HEK293T (cell line): ENCODE results near the gene MND1.

ENCODE experiments used
- ARNT ChIP-seq: fragments of 450-650 bp; IDR thresholded peaks from 2 replicates; pipeline ENCODE4 v1.6.1; 2017; ENCODE audit warnings: mild to moderate bottlenecking
- BHLHE40 ChIP-seq: fragments of 450-650 bp; IDR thresholded peaks from 2 replicates; pipeline ENCODE4 v1.6.1; 2016; ENCODE audit warnings: mild to moderate bottlenecking, moderate library complexity, borderline replicate concordance
- ELF4 ChIP-seq: fragments of 450-650 bp; IDR thresholded peaks from 2 replicates; pipeline ENCODE4 v1.6.1; 2017; ENCODE audit warnings: antibody characterized with exemption
- FOXA1 ChIP-seq: fragments of 450-650 bp; IDR thresholded peaks from 2 replicates; pipeline ENCODE4 v1.6.1; 2016; ENCODE audit warnings: mild to moderate bottlenecking
- FOXK2 ChIP-seq: fragments of 450-650 bp; IDR thresholded peaks from 2 replicates; pipeline ENCODE4 v1.6.1; 2016; ENCODE audit warnings: mild to moderate bottlenecking
- FOXM1 ChIP-seq: fragments of 450-650 bp; IDR thresholded peaks from 2 replicates; pipeline ENCODE4 v1.6.1; 2017; ENCODE audit warnings: mild to moderate bottlenecking, borderline replicate concordance
- HDGF ChIP-seq: fragments of 450-650 bp; IDR thresholded peaks from 2 replicates; pipeline ENCODE4 v1.6.1; 2017; ENCODE audit warnings: antibody characterized with exemption, borderline replicate concordance
- LEF1 ChIP-seq: fragments of 450-650 bp; IDR thresholded peaks from 2 replicates; pipeline ENCODE4 v1.6.1; 2017; ENCODE audit warnings: mild to moderate bottlenecking, borderline replicate concordance
- SP1 ChIP-seq: fragments of 450-650 bp; IDR thresholded peaks from 2 replicates; pipeline ENCODE4 v1.6.1; 2017
- SUZ12 ChIP-seq: fragments of 450-650 bp; IDR thresholded peaks from 2 replicates; pipeline ENCODE4 v1.6.1; 2016; ENCODE audit warnings: mild to moderate bottlenecking
- TARDBP ChIP-seq: fragments of 450-650 bp; IDR thresholded peaks from 2 replicates; pipeline ENCODE4 v1.6.1; 2016
- ZNF384 ChIP-seq: fragments of 450-650 bp; IDR thresholded peaks from 2 replicates; pipeline ENCODE4 v1.6.1; 2016
- TF ChIP-seq, protein P1 (sequence below): fragments of 450-650 bp; IDR thresholded peaks from 2 replicates; pipeline ENCODE4 v1.6.1; 2016

DNA sequence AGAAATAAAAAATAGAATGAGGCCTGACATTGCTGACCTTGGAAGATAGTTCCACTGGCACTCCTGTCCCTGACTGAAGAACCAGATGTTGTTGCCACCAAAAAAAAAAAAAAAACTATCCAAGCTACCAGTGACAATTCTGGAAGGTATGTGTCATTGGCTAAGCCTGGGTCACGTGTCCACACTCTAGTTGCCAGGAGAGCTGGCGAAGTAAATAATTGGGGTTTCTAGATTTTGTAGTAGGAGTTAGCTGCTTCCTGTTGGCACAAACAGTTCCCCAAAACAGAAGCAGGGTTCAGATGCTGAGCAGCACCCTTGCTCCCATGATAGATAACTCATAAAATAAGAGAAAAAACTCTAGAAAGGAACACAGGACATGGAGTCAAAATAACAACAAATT is 20.5 kb downstream of the MND1 start:
- TF ChIP-seq SP1 = no peak
- no peak for TF ChIP-seq LEF1
- no peak for TF ChIP-seq HDGF
- no peak for TF ChIP-seq ARNT
- no peak for TF ChIP-seq ELF4
- TF ChIP-seq TARDBP = no peak
- TF ChIP-seq BHLHE40 = no peak
- TF ChIP-seq, protein P1, sequence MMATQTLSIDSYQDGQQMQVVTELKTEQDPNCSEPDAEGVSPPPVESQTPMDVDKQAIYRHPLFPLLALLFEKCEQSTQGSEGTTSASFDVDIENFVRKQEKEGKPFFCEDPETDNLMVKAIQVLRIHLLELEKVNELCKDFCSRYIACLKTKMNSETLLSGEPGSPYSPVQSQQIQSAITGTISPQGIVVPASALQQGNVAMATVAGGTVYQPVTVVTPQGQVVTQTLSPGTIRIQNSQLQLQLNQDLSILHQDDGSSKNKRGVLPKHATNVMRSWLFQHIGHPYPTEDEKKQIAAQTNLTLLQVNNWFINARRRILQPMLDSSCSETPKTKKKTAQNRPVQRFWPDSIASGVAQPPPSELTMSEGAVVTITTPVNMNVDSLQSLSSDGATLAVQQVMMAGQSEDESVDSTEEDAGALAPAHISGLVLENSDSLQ = no peak
- no peak for TF ChIP-seq FOXM1
- TF ChIP-seq ZNF384 = no peak
- no peak for TF ChIP-seq SUZ12
- TF ChIP-seq FOXK2 = no peak
- TF ChIP-seq FOXA1 = no peak
